Mucosa of stomach (tissue), 1 donor: ENCODE data around the gene MYO9A.
"Not testable (repeated sequence)": the region's sequence is repeated elsewhere in the genome, so short reads cannot be mapped to it uniquely, and the experiment has no call there.

Experiments used
- H3K27me3 ChIP-seq: one replicate; pipeline ENCODE4 v1.7.0; 2013; ENCODE audit warnings: mild to moderate bottlenecking, low read length; ENCODE audit not compliant: control insufficient read depth, insufficient read depth
- H3K36me3 ChIP-seq: one replicate; pipeline ENCODE4 v1.7.0; 2013; ENCODE audit warnings: low read length; ENCODE audit not compliant: control insufficient read depth, insufficient read depth
- H3K4me1 ChIP-seq: one replicate; pipeline ENCODE4 v1.7.0; 2013; ENCODE audit warnings: mild to moderate bottlenecking, low read length; ENCODE audit not compliant: control insufficient read depth, insufficient read depth
- H3K4me3 ChIP-seq: one replicate; pipeline ENCODE4 v1.7.0; 2013; ENCODE audit warnings: low read length
- H3K9ac ChIP-seq: one replicate; pipeline ENCODE4 v1.7.0; 2013; ENCODE audit warnings: mild to moderate bottlenecking, low read length, moderate library complexity
- H3K9me3 ChIP-seq: one replicate; pipeline ENCODE4 v1.7.0; 2013; ENCODE audit warnings: mild to moderate bottlenecking, low read length, moderate library complexity; ENCODE audit not compliant: control insufficient read depth
- donor health status: Pancreatic carcinoma.

MYO9A gene

GRCh38 chr15:72074335-72075060 lies 43.5 kb downstream of the MYO9A start:
- Histone ChIP-seq H3K4me3 (no peak overlapping the region), H3K4me1 (no peaks in the 10 kb centered on the region), H3K27me3 (no peaks in the 10 kb centered on the region)

GRCh38 chr15:72071448-72071825 lies 46.5 kb downstream of the MYO9A start:
- not testable (repeated sequence) for H3K4me3 ChIP-seq, H3K27me3 ChIP-seq, H3K9me3 ChIP-seq, H3K4me1 ChIP-seq, H3K36me3 ChIP-seq, H3K9ac ChIP-seq

More at GRCh38 chr15:72074335-72075060, 43.5 kb downstream of the MYO9A start:
- H3K9ac ChIP-seq, result no peak overlapping the region
- no peaks in the 10 kb centered on the region for H3K9me3 ChIP-seq
- H3K36me3 ChIP-seq, result no peaks in the 10 kb centered on the region

GRCh38 chr15:72070817-72071447 lies 47.0 kb downstream of the MYO9A start:
- H3K4me3 ChIP-seq, result no peak overlapping the region
- H3K27me3 ChIP-seq, result no peaks in the 10 kb centered on the region
- H3K9me3 ChIP-seq, result no peaks in the 10 kb centered on the region
- no peaks in the 10 kb centered on the region for H3K36me3 ChIP-seq
- peaks cover 6% of the 10 kb centered on the region for H3K4me1 ChIP-seq
- H3K9ac ChIP-seq, result no peak overlapping the region

GRCh38 chr15:72068856-72069255 lies 49.1 kb downstream of the MYO9A start:
- Histone ChIP-seq H3K36me3 (no peaks in the 10 kb centered on the region), H3K4me1 (peaks cover 6% of the 10 kb centered on the region), H3K9ac (no peak overlapping the region), H3K4me3 (no peak overlapping the region), H3K27me3 (no peaks in the 10 kb centered on the region), H3K9me3 (no peaks in the 10 kb centered on the region)

- no peak overlapping the region for H3K4me3 ChIP-seq
- no peaks in the 10 kb centered on the region for H3K36me3 ChIP-seq
- H3K9me3 ChIP-seq, result no peaks in the 10 kb centered on the region
- H3K4me1 ChIP-seq, result peaks cover 6% of the 10 kb centered on the region
- H3K27me3 ChIP-seq, result no peaks in the 10 kb centered on the region
- no peak overlapping the region for H3K9ac ChIP-seq
Measured at GRCh38 chr15:72065801-72066200, 52.1 kb downstream of the MYO9A start.

- Histone ChIP-seq H3K9me3 (no peaks in the 10 kb centered on the region), H3K4me1 (no peaks in the 10 kb centered on the region)
Measured at GRCh38 chr15:72063186-72063585, 54.8 kb downstream of the MYO9A start.

GRCh38 chr15:72062319-72062718 lies 55.6 kb downstream of the MYO9A start:
- Histone ChIP-seq H3K4me3 (no peak overlapping the region), H3K9me3 (no peaks in the 10 kb centered on the region), H3K27me3 (no peaks in the 10 kb centered on the region), H3K36me3 (no peaks in the 10 kb centered on the region), H3K4me1 (no peaks in the 10 kb centered on the region), H3K9ac (no peak overlapping the region)

More at GRCh38 chr15:72063186-72063585, 54.8 kb downstream of the MYO9A start:
- Histone ChIP-seq H3K4me3 (no peak overlapping the region), H3K36me3 (no peaks in the 10 kb centered on the region), H3K27me3 (no peaks in the 10 kb centered on the region), H3K9ac (no peak overlapping the region)

GRCh38 chr15:72060687-72061250 lies 57.2 kb downstream of the MYO9A start:
- no peaks in the 10 kb centered on the region for H3K27me3 ChIP-seq
- no peaks in the 10 kb centered on the region for H3K36me3 ChIP-seq
- no peaks in the 10 kb centered on the region for H3K4me1 ChIP-seq
- no peaks in the 10 kb centered on the region for H3K9me3 ChIP-seq
- no peak overlapping the region for H3K9ac ChIP-seq
- H3K4me3 ChIP-seq, result no peak overlapping the region

- Histone ChIP-seq H3K9ac (no peak overlapping the region), H3K4me3 (no peak overlapping the region), H3K9me3 (no peaks in the 10 kb centered on the region), H3K36me3 (no peaks in the 10 kb centered on the region), H3K4me1 (no peaks in the 10 kb centered on the region), H3K27me3 (no peaks in the 10 kb centered on the region)
Measured at GRCh38 chr15:72058585-72058984, 59.4 kb downstream of the MYO9A start.

GRCh38 chr15:72057548-72058091 lies 60.3 kb downstream of the MYO9A start:
- Histone ChIP-seq H3K4me1 (no peaks in the 10 kb centered on the region), H3K4me3 (no peak overlapping the region), H3K9ac (no peak overlapping the region), H3K9me3 (no peaks in the 10 kb centered on the region), H3K36me3 (no peaks in the 10 kb centered on the region), H3K27me3 (no peaks in the 10 kb centered on the region)

- not testable (repeated sequence) for H3K9ac ChIP-seq, H3K36me3 ChIP-seq, H3K4me3 ChIP-seq, H3K9me3 ChIP-seq, H3K4me1 ChIP-seq, H3K27me3 ChIP-seq
Measured at GRCh38 chr15:72056217-72056616, 61.7 kb downstream of the MYO9A start.

GRCh38 chr15:72053297-72053696 lies 64.7 kb downstream of the MYO9A start:
- not testable (repeated sequence) for H3K9ac ChIP-seq, H3K27me3 ChIP-seq, H3K9me3 ChIP-seq, H3K4me3 ChIP-seq, H3K36me3 ChIP-seq, H3K4me1 ChIP-seq
